HEK293 (cell line): ENCODE data around the gene GOSR2.

Experiments
- TRIM28 ChIP-seq: IDR thresholded peaks from 2 replicates; pipeline ENCODE4 v1.6.1; 2011; ENCODE audit warnings: low read length, control low read depth, borderline replicate concordance
- YY1 ChIP-seq: fragments of 450-650 bp; formaldehyde crosslinking; IDR thresholded peaks from 2 replicates; pipeline ENCODE4 v1.5.1; 2018; ENCODE audit warnings: missing biosample characterization, missing genetic modification characterization
- ZNF114 ChIP-seq: fragments of 450-650 bp; formaldehyde crosslinking; IDR thresholded peaks from 2 replicates; pipeline ENCODE4 v1.5.0; 2017; ENCODE audit warnings: missing biosample characterization, missing genetic modification characterization
- ZNF121 ChIP-seq: fragments of 450-650 bp; formaldehyde crosslinking; IDR thresholded peaks from 2 replicates; pipeline ENCODE4 v1.5.1; 2016; ENCODE audit warnings: missing biosample characterization, missing genetic modification characterization
- ZNF146 ChIP-seq: fragments of 450-650 bp; formaldehyde crosslinking; IDR thresholded peaks from 2 replicates; pipeline ENCODE4 v1.5.1; 2016; ENCODE audit warnings: missing biosample characterization, missing genetic modification characterization
- ZNF610 ChIP-seq: fragments of 450-650 bp; formaldehyde crosslinking; IDR thresholded peaks from 2 replicates; pipeline ENCODE4 v1.5.1; 2016; ENCODE audit warnings: missing biosample characterization, missing genetic modification characterization, borderline replicate concordance
- ZNF664 ChIP-seq: fragments of 450-650 bp; formaldehyde crosslinking; IDR thresholded peaks from 2 replicates; pipeline ENCODE4 v1.5.1; 2016; ENCODE audit warnings: missing biosample characterization, missing genetic modification characterization
- TF ChIP-seq, protein P1 (sequence below): fragments of 450-650 bp; formaldehyde crosslinking; IDR thresholded peaks from 2 replicates; pipeline ENCODE4 v1.5.1; 2016; ENCODE audit warnings: missing biosample characterization, missing genetic modification characterization
- TF ChIP-seq, protein P2 (sequence below): sonication (generic); formaldehyde crosslinking; IDR thresholded peaks from 2 replicates; pipeline ENCODE4 v1.8.1; 2022; ENCODE audit warnings: mild to moderate bottlenecking, moderate library complexity, missing genetic modification reagents
- TF ChIP-seq, protein P3 (sequence below): fragments of 450-650 bp; formaldehyde crosslinking; IDR thresholded peaks from 2 replicates; pipeline ENCODE4 v1.5.1; 2016; ENCODE audit warnings: missing biosample characterization, missing genetic modification characterization, low read depth
- TF ChIP-seq, protein P4 (sequence below): fragments of 450-650 bp; formaldehyde crosslinking; IDR thresholded peaks from 2 replicates; pipeline ENCODE4 v1.5.1; 2016; ENCODE audit warnings: missing biosample characterization, missing genetic modification characterization

DNA sequence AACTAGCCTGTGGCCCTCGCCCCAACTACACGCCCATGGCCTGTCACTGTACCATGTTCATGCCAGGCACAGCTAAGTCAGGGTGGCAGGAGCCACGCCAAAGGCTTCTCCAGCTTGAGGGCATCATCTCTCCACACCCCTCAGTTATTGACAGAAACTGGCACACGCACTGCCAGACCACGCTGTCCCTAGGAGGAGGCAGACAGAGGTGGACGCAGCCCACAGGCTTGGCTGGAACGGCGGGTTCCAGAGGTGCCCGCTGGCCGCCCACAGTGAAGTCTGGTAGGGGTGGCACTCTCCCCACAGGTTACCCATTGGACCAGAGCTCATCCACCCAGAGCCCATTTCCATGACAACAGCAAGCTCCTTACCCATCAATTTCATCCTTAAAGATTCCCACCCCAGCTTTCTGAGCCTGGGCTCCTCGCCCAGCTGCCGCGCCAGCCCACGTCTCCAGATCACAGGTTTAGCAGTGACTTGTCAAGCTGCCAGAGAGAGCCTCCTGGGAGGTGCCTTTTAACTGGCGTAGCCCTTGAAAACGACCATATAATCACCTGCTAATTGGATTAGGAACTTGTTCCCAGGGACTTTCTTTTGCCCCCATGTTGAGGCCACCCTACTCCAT, 28.1 kb downstream of the GOSR2 start:
- TF ChIP-seq ZNF664 (tag by site-specific recombination): no peak
- TF ChIP-seq, protein P1, sequence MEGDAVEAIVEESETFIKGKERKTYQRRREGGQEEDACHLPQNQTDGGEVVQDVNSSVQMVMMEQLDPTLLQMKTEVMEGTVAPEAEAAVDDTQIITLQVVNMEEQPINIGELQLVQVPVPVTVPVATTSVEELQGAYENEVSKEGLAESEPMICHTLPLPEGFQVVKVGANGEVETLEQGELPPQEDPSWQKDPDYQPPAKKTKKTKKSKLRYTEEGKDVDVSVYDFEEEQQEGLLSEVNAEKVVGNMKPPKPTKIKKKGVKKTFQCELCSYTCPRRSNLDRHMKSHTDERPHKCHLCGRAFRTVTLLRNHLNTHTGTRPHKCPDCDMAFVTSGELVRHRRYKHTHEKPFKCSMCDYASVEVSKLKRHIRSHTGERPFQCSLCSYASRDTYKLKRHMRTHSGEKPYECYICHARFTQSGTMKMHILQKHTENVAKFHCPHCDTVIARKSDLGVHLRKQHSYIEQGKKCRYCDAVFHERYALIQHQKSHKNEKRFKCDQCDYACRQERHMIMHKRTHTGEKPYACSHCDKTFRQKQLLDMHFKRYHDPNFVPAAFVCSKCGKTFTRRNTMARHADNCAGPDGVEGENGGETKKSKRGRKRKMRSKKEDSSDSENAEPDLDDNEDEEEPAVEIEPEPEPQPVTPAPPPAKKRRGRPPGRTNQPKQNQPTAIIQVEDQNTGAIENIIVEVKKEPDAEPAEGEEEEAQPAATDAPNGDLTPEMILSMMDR (tag by site-specific recombination): no peak
- no peak for TF ChIP-seq ZNF121 (tag by site-specific recombination)
- no peak for TF ChIP-seq ZNF610 (tag by site-specific recombination)
- TF ChIP-seq, protein P2, sequence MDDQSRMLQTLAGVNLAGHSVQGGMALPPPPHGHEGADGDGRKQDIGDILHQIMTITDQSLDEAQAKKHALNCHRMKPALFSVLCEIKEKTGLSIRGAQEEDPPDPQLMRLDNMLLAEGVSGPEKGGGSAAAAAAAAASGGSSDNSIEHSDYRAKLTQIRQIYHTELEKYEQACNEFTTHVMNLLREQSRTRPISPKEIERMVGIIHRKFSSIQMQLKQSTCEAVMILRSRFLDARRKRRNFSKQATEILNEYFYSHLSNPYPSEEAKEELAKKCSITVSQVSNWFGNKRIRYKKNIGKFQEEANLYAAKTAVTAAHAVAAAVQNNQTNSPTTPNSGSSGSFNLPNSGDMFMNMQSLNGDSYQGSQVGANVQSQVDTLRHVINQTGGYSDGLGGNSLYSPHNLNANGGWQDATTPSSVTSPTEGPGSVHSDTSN (CRISPR knock-in tag): no peak
- no peak for TF ChIP-seq YY1
- TF ChIP-seq, protein P3, sequence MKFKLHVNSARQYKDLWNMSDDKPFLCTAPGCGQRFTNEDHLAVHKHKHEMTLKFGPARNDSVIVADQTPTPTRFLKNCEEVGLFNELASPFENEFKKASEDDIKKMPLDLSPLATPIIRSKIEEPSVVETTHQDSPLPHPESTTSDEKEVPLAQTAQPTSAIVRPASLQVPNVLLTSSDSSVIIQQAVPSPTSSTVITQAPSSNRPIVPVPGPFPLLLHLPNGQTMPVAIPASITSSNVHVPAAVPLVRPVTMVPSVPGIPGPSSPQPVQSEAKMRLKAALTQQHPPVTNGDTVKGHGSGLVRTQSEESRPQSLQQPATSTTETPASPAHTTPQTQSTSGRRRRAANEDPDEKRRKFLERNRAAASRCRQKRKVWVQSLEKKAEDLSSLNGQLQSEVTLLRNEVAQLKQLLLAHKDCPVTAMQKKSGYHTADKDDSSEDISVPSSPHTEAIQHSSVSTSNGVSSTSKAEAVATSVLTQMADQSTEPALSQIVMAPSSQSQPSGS (tag by site-specific recombination): no peak
- TF ChIP-seq, protein P4, sequence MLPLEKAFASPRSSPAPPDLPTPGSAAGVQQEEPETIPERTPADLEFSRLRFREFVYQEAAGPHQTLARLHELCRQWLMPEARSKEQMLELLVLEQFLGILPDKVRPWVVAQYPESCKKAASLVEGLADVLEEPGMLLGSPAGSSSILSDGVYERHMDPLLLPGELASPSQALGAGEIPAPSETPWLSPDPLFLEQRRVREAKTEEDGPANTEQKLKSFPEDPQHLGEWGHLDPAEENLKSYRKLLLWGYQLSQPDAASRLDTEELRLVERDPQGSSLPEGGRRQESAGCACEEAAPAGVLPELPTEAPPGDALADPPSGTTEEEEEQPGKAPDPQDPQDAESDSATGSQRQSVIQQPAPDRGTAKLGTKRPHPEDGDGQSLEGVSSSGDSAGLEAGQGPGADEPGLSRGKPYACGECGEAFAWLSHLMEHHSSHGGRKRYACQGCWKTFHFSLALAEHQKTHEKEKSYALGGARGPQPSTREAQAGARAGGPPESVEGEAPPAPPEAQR (tag by site-specific recombination): no peak
- no peak for TF ChIP-seq ZNF114 (tag by site-specific recombination)
- TF ChIP-seq ZNF146 (tag by site-specific recombination): no peak
- no peak for TF ChIP-seq TRIM28
